CD1c-positive myeloid dendritic cell (primary cell): ENCODE data around the gene COL19A1.
"Not testable (repeated sequence)": the region's sequence is repeated elsewhere in the genome, so short reads cannot be mapped to it uniquely, and the experiment has no call there.

Experiments used
- DNase-seq: peaks from one replicate; pipeline ENCODE4 v3.0.0-alpha.2; 2016; ENCODE audit errors: extremely low spot score

The COL19A1 gene

GRCh38 chr6:69900869-69901268 lies 34.5 kb downstream of the COL19A1 start:
- no peak for DNase-seq

GRCh38 chr6:69901361-69901760 lies 35.0 kb downstream of the COL19A1 start:
- DNase-seq: no peak

- no peak for DNase-seq
Measured at GRCh38 chr6:69907981-69908498, 41.7 kb downstream of the COL19A1 start.

- DNase-seq: no peak
Measured at GRCh38 chr6:69913361-69913760, 47.0 kb downstream of the COL19A1 start.

- no peak for DNase-seq
Measured at GRCh38 chr6:69914015-69914485, 47.7 kb downstream of the COL19A1 start.

GRCh38 chr6:69915346-69915745 lies 49.0 kb downstream of the COL19A1 start:
- no peak for DNase-seq

- DNase-seq: peak; percentile 17
Measured at GRCh38 chr6:69917834-69918233, 51.5 kb downstream of the COL19A1 start.

- DNase-seq: no peak
Measured at GRCh38 chr6:69918813-69919475, 52.6 kb downstream of the COL19A1 start.

- not testable (repeated sequence) for DNase-seq
Measured at GRCh38 chr6:69921066-69921465, 54.7 kb downstream of the COL19A1 start.

GRCh38 chr6:69921611-69922010 lies 55.3 kb downstream of the COL19A1 start:
- not testable (repeated sequence) for DNase-seq

- DNase-seq: no peak
Measured at GRCh38 chr6:69926745-69927144, 60.4 kb downstream of the COL19A1 start.

- DNase-seq: no peak
Measured at GRCh38 chr6:69933239-69933638, 66.9 kb downstream of the COL19A1 start.

- DNase-seq: no peak
Measured at GRCh38 chr6:69935079-69935478, 68.7 kb downstream of the COL19A1 start.

GRCh38 chr6:69936674-69937363 lies 70.5 kb downstream of the COL19A1 start:
- no peak for DNase-seq

- DNase-seq: no peak
Measured at GRCh38 chr6:69937402-69938136, 71.2 kb downstream of the COL19A1 start.

- no peak for DNase-seq
Measured at GRCh38 chr6:69942485-69942884, 76.1 kb downstream of the COL19A1 start.

GRCh38 chr6:69945192-69945591 lies 78.8 kb downstream of the COL19A1 start:
- DNase-seq: no peak

GRCh38 chr6:69948479-69949114 lies 82.2 kb downstream of the COL19A1 start:
- no peak for DNase-seq

GRCh38 chr6:69953491-69953890 lies 87.1 kb downstream of the COL19A1 start:
- no peak for DNase-seq

GRCh38 chr6:69954733-69955132 lies 88.4 kb downstream of the COL19A1 start:
- DNase-seq: no peak

- no peak for DNase-seq
Measured at GRCh38 chr6:69957985-69958559, 91.7 kb downstream of the COL19A1 start.

- DNase-seq: no peak
Measured at GRCh38 chr6:69958978-69959377, 92.6 kb downstream of the COL19A1 start.
